ENCODE results near the gene ZRSR2.

ZRSR2 gene

GRCh38 chrX:15854080-15854655, 63.9 kb downstream of the ZRSR2 start:
- peaks cover 5% of the 10 kb centered on the region; the same call in 1 of the 2 replicates for H3K36me3 ChIP-seq (ENCODE audit: insufficient read depth, low read length)
- peak overlapping the region; percentile 95 for H3K9ac ChIP-seq (ENCODE audit: low read depth, low read length)
- H3K4me1 ChIP-seq (ENCODE audit: insufficient read depth, low read length) = peaks cover 13% of the 10 kb centered on the region; the same call in 1 of the 2 replicates
- no peaks in the 10 kb centered on the region for H3K9me3 ChIP-seq (ENCODE audit: control insufficient read depth, insufficient read depth, low read length)

DNA sequence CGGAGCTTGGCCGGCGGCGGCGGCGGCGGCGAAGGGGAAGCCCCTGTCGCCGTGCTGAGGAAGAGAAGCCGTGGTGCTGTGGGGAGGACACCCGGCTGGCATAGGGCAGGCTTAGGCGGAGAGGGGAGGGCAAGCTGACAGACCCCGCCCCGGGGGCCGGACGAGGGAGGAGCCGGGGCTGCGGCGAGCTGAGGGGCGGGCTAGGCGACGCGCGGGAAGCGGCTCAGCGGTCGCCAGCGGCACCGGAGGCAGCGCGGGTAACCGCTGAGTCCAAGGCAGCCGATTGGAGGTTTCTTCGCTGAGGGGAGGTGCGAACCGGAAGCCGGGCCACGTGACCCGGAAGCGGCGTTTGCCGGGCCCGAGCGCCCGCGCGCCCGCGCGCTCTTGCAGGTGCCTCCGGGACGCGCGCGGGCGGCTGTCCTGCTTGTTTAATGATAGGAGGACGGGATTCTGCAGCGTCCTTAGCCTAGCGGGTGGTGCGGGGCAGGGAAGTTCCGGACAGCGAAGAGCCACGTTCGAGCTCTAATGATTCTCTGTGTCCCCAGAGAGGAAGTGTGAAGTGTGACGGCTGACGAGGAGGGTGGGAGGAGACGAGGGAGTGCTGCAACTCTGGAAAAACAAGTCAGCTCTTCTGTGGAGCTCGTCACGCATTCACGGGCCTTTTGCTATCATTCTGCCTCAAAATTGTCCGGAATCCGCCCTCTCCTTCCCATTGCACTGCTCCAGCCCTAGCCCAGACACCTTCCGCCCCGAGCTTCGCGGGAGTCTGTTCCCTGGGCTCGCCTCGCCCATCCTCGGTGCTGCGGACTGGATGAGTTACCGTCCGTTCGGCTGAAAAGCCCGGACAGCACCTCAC, 64.7 kb downstream of the ZRSR2 start, which contains the start of gene AP1S2:
Gene AP1S2 (minus strand): TSS at position 102 of the 856 bp plus-strand sequence. CDS start 2,289 bp downstream, outside the sequence.
- Histone ChIP-seq H3K9ac (ENCODE audit: low read depth, low read length) (peak within 1 kb of the TSS; percentile 95), H3K4me1 (ENCODE audit: insufficient read depth, low read length) (peaks cover 9% of the 10 kb centered on the region; the same call in 1 of the 2 replicates), H3K36me3 (ENCODE audit: insufficient read depth, low read length) (no peaks in the 10 kb centered on the region; the same call in 1 of the 2 replicates), H3K9me3 (ENCODE audit: control insufficient read depth, insufficient read depth, low read length) (no peaks in the 10 kb centered on the region)

DNA sequence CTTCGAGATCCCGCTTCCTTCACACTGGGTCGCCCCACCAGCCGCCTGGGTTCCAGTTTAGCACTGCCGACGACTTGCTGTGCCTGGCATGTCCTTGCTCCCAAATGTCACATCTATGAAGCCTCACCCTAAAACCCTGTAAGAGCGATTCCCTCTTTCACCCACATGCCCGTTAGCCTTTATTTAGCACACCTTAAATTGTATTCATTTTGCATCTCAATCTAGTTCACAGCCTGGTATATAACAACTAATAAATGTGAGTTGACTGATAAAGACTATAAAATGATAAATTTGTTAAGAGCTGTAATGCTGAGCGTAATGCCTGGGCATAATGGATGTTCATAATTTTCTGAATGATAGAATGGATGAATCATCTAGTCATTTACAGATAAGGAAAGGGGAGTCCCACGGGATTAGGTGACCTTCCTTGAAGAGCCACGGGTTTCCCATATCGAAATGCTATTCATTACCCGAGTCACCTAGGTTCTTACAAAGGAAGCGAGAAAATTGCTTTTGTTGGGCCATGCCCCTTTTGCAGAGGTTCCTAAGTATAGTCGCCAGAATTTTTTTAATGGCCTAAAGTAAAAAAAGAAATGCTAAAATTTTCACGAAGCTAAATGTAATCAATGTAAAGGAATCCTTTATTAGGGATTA, 65.4 kb downstream of the ZRSR2 start:
- Histone ChIP-seq H3K36me3 (ENCODE audit: insufficient read depth, low read length) (no peaks in the 10 kb centered on the region; the same call in 1 of the 2 replicates), H3K9me3 (ENCODE audit: control insufficient read depth, insufficient read depth, low read length) (no peaks in the 10 kb centered on the region), H3K9ac (ENCODE audit: low read depth, low read length) (peak overlapping the region; percentile 95), H3K4me1 (ENCODE audit: insufficient read depth, low read length) (peaks cover 7% of the 10 kb centered on the region; the same call in 1 of the 2 replicates)

DNA sequence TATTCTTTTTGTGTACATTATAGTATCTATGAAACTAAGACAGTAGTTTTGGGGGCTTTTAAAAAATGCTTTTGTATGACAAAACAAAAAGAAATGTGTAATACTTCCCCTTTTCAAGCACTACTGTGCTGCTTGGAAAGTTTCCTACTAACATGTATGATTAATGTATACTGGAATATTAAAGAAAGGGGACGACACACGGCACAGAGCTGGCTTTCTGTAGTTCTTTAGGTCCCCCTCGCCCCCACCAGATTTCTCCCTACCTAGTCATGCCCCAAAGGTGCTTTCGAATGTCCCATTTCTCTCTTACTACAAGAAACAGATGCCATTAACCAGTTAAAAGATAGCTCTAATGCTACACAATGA, 65.9 kb downstream of the ZRSR2 start:
- peaks cover 1% of the 10 kb centered on the region; the same call in 1 of the 2 replicates for H3K4me1 ChIP-seq (ENCODE audit: insufficient read depth, low read length)
- no peaks in the 10 kb centered on the region for H3K36me3 ChIP-seq (ENCODE audit: insufficient read depth, low read length)
- H3K9ac ChIP-seq (ENCODE audit: low read depth, low read length) = peak overlapping the region; percentile 95
- H3K9me3 ChIP-seq (ENCODE audit: control insufficient read depth, insufficient read depth, low read length) = no peaks in the 10 kb centered on the region

DNA sequence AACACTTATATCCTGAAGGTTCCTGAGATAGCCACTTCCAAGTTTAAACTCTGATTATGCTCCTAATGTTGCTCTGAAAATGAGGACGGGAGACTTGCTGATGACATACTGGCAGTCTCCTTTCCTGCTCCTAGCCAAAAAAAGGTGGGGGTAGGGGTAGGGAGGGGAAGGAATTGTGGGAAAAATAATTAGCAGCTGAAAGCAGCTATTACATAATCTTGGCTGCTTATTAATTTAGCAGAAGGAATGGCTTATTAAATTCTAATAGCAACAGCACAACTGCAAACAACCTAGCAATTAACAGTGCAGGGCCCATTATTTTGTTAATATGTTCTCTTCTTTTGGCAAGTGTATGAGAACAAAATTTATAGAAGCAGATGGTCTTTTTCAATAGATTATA, 66.4 kb downstream of the ZRSR2 start:
- H3K4me1 ChIP-seq (ENCODE audit: insufficient read depth, low read length) = no peaks in the 10 kb centered on the region
- H3K9ac ChIP-seq (ENCODE audit: low read depth, low read length) = peak overlapping the region; percentile 95
- H3K9me3 ChIP-seq (ENCODE audit: control insufficient read depth, insufficient read depth, low read length) = no peaks in the 10 kb centered on the region
- H3K36me3 ChIP-seq (ENCODE audit: insufficient read depth, low read length) = no peaks in the 10 kb centered on the region

GRCh38 chrX:15858051-15858450, 67.8 kb downstream of the ZRSR2 start:
- H3K9me3 ChIP-seq (ENCODE audit: control insufficient read depth, insufficient read depth, low read length) = no peaks in the 10 kb centered on the region
- H3K36me3 ChIP-seq (ENCODE audit: insufficient read depth, low read length) = no peaks in the 10 kb centered on the region
- no peaks in the 10 kb centered on the region for H3K4me1 ChIP-seq (ENCODE audit: insufficient read depth, low read length)
- no peak overlapping the region for H3K9ac ChIP-seq (ENCODE audit: low read depth, low read length)

- Histone ChIP-seq H3K9ac (ENCODE audit: low read depth, low read length) (no peak overlapping the region), H3K36me3 (ENCODE audit: insufficient read depth, low read length) (no peaks in the 10 kb centered on the region), H3K9me3 (ENCODE audit: control insufficient read depth, insufficient read depth, low read length) (no peaks in the 10 kb centered on the region), H3K4me1 (ENCODE audit: insufficient read depth, low read length) (peaks cover 9% of the 10 kb centered on the region)
Measured at GRCh38 chrX:15860921-15861320, 70.6 kb downstream of the ZRSR2 start.

DNA sequence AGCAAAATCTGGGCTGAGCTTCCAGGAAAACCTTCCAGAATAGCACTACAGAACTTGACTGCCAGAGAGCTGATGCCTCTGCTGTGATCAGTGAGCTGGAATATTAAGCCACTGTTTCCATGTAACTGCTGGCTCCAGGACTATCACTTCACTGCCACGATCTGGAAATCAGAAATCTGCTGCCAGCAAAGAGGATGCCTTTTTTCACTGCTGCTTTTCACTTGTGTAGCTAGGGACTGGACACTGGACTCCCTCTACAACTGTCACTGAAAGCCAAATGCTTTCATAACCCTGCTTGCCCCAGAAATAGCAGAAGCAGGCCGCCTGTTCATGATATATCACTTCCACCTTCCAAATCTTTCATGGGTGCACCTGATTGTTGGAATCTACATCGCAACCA, 73.7 kb downstream of the ZRSR2 start:
- no peaks in the 10 kb centered on the region for H3K36me3 ChIP-seq (ENCODE audit: insufficient read depth, low read length)
- no peaks in the 10 kb centered on the region for H3K9me3 ChIP-seq (ENCODE audit: control insufficient read depth, insufficient read depth, low read length)
- peaks cover 26% of the 10 kb centered on the region for H3K4me1 ChIP-seq (ENCODE audit: insufficient read depth, low read length)
- H3K9ac ChIP-seq (ENCODE audit: low read depth, low read length) = no peak overlapping the region

- Histone ChIP-seq H3K4me1 (ENCODE audit: insufficient read depth, low read length) (peaks cover 26% of the 10 kb centered on the region), H3K9me3 (ENCODE audit: control insufficient read depth, insufficient read depth, low read length) (no peaks in the 10 kb centered on the region), H3K36me3 (ENCODE audit: insufficient read depth, low read length) (no peaks in the 10 kb centered on the region), H3K9ac (ENCODE audit: low read depth, low read length) (no peak overlapping the region)
Measured at GRCh38 chrX:15864629-15865028, 74.3 kb downstream of the ZRSR2 start.

DNA sequence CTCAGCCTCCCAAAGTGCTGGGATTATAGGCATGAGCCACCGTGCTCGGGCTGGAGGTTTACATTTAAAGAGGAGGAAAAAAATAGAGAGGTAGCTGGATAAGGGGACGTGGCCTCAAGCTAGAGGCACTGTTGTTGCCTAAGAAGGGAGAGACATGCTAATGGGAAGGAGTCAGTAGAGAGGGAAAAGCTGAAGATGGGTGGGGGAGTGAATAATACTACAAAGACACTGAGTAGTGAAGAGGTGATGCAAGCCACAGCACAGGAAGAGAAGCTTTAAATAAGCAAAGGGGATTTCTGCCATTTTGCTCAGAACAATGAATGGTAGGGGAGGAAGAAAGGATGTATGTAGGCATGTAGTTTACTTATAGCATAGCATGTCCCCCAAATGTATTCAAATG, 75.9 kb downstream of the ZRSR2 start:
- no peaks in the 10 kb centered on the region for H3K36me3 ChIP-seq (ENCODE audit: insufficient read depth, low read length)
- H3K4me1 ChIP-seq (ENCODE audit: insufficient read depth, low read length) = peaks cover 26% of the 10 kb centered on the region
- H3K9ac ChIP-seq (ENCODE audit: low read depth, low read length) = no peak overlapping the region
- H3K9me3 ChIP-seq (ENCODE audit: control insufficient read depth, insufficient read depth, low read length) = no peaks in the 10 kb centered on the region

GRCh38 chrX:15869695-15870094, 79.4 kb downstream of the ZRSR2 start:
- Histone ChIP-seq H3K36me3 (ENCODE audit: insufficient read depth, low read length) (no peaks in the 10 kb centered on the region), H3K4me1 (ENCODE audit: insufficient read depth, low read length) (peaks cover 25% of the 10 kb centered on the region), H3K9me3 (ENCODE audit: control insufficient read depth, insufficient read depth, low read length) (no peaks in the 10 kb centered on the region), H3K9ac (ENCODE audit: low read depth, low read length) (no peak overlapping the region)

GRCh38 chrX:15870310-15870709, 80.0 kb downstream of the ZRSR2 start:
- Histone ChIP-seq H3K9me3 (ENCODE audit: control insufficient read depth, insufficient read depth, low read length) (no peaks in the 10 kb centered on the region), H3K36me3 (ENCODE audit: insufficient read depth, low read length) (no peaks in the 10 kb centered on the region), H3K4me1 (ENCODE audit: insufficient read depth, low read length) (peaks cover 18% of the 10 kb centered on the region), H3K9ac (ENCODE audit: low read depth, low read length) (no peak overlapping the region)

All from ES-I3 (cell line).